ENCODE measurements around the gene DLG1.
A peak's percentile ranks its signal among the peaks of the same experiment; 100 is the strongest.
"Not testable (repeated sequence)": the region's sequence is repeated elsewhere in the genome, so short reads cannot be mapped to it uniquely, and the experiment has no call there.

DLG1 gene

DNA sequence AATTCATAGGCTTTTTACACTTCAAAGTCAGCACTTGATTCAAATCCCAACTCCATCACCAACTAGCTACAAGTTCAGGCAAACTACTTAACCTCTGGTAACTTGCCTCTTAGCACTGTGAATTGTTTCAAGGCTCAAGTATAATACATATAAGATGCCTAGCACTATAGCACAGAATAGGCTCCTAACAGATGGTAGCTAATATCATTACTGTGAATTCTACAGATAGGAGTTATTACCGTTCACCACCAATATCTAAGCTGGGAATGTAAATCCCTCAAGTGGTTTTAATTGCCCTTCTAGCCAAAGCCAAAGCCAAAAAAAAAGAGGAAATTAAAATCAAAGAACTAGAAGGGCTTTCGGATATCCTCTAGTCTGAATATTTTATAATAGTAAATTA lies 15.4 kb downstream of the DLG1 start:
- no peak for DNase-seq

DNA sequence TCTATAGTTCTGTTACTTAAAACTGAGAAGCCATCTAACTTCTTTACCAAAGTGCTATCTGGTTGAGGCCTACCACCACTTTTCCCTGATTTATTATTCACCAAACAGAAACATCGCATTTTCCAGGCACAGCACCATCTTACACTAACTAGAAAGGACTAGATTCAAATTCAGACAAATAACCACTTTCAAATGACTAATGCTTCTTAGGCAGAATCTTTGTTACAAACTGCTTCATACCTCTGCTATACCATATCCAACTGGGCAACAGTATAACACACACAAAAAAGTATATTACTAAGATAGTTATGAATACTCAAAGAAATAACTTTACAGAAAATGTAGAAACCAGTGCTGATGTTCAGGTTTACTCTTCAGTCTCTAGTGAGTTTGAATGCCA lies 16.6 kb downstream of the DLG1 start:
- no peak for DNase-seq

DNA sequence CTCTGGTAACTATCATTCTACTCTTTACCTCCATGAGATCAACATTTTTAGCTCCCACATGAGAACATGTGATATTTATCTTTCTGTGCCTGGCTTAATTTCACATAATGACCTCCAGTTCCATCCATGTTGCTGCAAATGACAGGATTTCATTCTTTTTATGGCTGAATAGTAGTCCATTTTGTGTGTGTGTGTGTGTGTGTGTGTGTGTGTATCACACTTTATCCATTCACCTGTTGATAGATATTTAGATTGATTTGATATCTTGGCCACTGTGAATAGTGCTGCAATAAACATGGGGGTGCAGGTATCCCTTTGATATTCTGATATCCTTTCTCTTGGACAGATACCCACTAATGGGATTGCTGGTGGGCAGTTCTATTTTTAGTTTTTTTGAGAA lies 18.3 kb downstream of the DLG1 start:
- no peak for DNase-seq

DNA sequence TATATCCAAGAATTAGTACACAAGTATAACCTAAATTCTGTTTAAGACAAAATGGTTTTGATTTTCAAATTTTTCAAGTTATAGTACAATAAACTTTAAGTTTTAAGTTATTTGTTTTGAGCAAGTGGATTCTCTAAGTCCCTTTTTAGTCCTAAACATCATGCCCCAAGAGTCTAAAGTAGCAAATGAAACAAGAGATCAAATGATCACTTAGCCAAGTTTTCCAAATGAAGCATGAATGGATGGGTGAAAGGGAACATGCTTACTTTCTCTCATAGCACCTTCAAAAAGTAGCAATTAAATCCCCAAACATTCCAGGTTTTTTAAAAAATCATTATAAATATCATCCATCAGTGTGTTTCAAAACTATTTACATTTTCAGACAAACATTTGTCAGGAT lies 19.5 kb downstream of the DLG1 start:
- no peak for DNase-seq

DNA sequence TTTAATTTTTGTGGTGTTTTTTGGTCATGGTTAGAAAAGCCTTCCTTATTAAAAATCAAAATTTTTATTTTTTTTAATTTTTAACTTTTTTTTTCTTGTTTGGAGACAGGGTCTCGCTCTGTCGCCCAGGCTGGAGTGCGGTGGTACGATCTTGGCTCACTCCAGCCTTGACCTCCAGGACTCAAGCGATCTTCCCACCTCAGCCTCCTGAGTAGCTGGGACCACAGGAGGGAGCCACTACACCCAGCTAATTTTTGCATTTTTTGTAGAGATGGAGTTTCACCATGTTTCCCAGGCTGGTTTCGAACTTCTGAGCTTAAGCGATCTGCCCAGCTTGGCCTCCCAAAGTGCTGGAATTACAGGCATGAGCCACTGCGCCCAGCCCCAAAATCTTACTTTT lies 21.6 kb downstream of the DLG1 start:
- DNase-seq = not testable (repeated sequence)

DNA sequence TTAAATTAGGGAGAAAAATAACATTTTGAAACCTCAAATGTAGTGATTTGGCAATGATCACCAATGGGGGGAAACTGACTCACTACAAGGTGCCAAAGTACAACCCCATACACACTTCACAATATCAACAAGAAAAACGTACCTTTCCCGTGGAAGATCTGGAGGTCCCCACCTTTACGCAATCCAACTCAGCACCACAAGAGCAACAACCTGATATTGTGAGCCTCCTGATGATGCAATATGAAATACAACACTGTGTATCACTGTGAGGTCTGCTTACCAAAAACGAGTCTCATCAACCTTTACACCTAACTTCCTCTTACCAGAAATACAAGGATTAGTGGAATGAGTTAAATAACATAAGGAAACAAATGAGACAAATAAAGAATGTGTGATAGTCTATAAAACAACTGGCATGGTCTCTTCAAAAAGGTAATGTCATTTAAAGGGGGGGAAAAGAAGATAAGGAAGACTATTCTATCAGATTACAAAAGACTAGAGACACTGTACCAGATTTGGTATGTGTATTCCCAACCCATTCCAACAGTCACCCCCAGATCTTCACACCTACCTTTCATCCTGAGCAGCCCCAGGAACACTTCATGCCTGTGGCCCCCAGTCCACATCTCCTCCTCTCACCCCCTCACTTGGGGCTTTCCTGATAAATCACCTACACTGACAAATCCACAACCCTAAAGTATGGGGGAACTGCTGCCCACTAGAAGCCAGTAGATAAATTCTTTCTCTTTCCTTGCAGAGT lies 27.7 kb downstream of the DLG1 start:
- no peak for DNase-seq

DNA sequence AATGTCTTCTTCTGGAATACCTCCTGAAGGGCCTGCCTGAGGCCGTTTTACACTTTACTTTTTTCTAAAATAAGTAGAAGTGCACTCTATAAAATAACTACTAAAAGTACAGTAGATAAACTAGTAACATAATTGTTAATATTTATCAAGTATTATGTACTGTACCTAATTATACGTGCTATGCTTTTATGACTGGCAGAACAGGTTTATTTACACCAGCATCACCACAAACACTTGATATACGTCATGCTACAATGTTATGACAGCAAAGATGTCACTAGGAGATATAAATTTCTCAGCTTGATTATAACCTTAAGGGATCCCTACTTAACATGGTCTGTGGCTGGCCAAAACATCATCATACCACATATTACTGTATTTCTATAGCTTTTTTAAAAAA lies 29.4 kb downstream of the DLG1 start:
- no peak for DNase-seq

DNA sequence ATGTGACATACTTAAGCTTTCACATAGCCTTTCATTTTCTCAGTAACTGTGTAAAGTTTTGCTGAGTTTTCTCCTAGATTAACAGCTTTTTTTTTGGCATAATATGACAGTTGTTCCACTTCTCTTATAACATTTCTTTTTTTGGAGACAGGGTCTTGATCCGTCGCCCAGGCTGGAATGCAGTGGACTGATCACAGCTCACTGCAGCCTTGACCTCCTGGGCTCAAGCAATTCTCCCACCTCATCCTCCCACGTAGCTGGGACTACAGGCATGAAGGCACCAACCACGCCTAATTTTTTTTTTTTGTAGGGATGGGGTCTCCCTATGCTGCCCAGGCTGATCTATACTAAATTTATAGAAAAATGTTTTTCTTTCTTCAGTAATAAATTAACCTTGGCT lies 30.1 kb downstream of the DLG1 start:
- DNase-seq = no peak

DNA sequence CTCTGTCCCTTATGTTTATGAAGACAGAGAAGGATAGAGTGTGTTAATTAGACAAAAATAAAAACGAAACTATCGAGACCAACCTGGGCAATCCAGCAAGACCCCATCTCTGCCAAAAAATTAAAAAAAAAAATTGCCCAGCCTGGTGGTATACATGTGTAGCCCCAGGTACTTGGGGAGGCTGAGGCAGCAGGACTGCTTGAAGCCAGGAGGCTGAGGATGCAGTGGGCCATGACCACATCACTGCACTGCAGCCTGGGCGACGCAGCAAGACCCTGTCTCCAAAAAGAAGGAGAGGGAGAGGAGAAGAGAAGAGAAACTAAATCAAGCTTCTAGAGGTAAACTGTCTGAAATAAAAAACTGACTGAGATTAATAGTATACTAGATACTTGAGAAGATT lies 32.1 kb downstream of the DLG1 start:
- DNase-seq = no peak

DNA sequence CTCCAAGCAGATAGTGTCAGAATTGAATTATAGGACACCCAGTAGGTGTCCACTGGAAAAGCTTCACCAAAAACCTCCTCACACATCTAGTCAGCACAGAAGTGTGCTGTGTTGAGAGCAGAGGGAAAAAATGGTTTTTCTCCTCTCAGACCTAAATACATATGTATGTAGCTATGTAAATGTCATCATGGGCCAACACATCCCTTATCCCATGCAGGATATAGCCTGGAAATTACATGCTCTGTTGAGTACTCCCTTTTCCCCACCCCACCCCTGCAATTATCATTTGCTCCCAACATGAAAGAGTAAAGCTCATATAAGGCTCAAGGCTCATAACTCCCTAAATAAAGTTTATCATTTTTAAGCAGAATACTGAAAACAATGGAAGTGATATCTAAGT lies 35.7 kb downstream of the DLG1 start:
- DNase-seq = no peak

DNA sequence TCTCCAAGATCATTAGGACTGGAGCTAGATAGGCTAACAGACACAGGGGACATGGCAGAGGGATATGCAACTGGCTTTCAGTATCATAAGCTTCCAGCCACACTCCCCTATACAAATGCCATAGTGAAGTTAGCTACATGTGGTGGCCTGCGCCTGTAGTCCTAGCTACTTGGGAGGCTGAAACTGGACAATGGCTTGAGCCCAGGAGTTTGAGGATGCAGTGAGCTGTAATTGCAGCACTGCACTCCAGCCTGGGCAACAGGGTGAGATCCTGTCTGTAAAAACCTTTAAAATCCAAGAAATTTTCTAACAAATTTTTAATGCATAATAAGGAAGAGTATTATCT lies 37.3 kb downstream of the DLG1 start:
- no peak for DNase-seq

DNA sequence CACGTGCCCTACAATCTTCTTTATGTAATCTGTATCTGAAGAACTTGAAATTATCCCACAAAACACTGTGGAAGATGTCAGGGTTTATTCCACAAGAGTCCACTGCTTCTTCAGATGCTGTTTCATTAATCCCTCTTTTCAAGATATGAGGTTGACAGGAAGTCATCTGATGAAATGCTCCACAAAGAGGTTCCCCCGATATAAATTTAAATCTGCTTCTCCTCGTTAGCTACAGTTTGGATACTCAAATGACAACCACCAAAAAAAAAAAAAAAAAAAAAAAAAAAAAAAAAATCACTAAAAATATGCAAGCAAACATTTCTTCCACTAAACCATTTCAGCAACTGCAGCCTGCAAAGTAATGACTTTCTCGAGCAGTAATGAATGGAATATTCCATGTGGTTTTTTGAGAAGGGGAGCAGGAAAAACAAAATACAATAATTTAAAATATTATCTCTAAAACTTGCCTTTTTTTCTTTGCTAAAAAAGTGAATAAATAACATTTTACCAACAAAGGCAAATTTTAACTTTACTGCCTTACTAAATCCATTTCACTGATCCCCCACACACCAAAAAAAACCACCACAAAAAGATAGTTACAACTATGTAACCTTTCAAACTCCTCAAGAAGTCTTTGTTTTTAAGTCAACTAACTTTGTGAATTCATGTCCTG lies 37.8 kb downstream of the DLG1 start:
- no peak for DNase-seq

DNA sequence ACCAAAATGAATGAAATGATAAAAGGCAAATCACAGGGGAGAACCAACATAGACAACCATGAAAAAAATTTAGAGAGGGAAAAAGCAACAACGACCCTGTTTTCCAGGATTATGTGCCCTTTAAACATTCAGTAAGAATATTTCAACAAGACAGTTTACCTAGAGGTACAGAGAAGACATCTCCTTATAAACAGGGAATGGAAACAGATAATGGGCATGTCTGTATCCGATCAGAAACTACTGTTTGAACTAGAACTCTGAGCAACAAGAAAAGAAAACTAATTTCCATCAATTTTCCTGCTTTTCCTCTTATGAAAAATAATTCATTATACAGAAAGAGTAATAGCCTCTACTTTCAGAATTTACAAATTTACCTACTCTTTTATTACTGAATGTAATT lies 39.3 kb downstream of the DLG1 start:
- DNase-seq = no peak

DNA sequence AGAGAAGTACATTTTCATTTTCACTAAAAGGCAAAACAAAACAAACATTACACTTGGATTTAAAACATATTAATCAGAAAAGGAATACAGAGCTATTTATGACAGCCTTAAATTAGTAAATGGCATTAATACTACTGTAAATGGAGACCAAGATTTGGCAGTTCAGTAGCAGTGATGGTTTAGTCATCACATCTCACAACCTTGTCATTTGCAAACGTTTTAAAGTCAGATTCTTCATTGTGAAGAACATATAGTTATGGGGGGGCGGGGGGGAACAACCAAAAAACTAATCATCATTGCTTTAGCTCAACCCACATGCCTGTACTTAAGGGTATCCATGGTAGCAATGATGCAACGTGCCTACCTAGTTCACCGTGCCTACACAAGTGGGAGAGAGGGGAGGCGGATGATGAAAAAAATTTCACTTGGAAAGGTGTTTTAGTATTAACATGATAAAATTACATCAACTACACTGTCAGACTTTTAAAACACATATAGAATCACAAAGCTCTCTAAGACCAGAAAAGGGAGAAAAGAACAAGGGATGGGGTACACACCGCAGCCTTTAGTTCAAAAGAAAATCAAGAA lies 40.1 kb downstream of the DLG1 start:
- DNase-seq = no peak

DNA sequence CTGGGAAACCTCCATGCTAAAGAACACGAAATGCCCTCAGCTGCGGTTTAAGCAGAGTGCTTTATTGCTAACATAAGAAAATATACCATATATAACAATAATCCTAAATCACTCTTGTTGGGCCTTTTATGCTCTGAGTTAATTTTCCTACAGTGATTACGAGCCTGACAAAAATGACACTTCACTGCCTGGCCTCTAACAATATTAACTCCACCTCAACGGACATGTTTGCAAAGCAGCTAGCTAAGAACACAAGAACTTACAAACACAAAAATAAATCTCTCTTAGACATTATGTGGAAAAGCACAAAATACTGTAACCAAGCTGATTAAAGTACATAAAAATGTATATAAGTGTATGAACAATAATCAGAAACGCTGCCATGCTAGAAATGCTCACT lies 40.7 kb downstream of the DLG1 start:
- no peak for DNase-seq

DNA sequence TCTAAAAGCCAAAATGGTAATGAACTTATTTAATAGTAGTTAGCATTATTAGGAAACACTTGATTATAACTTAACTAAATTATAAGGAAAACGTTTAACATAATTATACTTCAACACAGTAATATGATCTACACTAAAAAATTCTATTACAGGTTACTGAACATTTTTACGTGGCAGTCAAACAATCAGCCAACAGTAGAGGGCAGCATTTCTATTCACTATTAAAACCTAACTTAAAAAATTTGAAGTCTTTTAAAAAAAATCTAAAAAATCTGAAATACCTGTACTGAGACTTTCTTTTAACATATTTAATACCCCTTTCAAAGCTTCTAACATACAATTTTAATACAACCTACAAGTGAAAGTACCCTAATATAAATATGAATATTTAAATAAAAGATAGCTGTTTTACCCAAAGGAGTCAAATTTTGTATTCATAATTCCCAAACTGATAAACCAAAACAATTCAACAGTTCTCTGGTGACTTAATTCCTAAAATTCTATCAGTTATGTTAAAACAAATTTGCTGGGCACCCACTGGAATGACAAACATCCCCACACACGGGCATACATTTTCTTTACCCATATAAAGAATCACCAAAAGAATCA lies 41.5 kb downstream of the DLG1 start:
- peak; percentile 12 for DNase-seq

DNA sequence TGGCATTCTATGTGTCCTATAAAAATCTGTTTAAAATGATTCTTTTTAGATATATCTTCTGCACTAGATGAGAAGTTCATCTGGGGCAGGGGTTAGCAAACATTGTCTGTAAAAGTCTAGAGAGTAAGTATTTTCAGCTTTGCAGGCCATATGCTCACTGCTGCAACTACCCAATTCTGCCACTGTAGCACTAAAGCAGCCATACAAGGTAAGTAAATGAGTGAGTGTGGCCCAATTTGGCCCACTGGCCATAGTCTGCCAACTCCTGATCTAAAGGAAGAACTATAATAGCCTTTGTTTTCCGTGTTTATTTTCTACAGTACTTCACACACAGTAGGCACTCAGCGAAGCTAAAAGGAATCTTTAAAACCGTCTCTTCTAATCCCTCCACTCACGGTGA lies 42.3 kb downstream of the DLG1 start:
- DNase-seq = no peak

DNA sequence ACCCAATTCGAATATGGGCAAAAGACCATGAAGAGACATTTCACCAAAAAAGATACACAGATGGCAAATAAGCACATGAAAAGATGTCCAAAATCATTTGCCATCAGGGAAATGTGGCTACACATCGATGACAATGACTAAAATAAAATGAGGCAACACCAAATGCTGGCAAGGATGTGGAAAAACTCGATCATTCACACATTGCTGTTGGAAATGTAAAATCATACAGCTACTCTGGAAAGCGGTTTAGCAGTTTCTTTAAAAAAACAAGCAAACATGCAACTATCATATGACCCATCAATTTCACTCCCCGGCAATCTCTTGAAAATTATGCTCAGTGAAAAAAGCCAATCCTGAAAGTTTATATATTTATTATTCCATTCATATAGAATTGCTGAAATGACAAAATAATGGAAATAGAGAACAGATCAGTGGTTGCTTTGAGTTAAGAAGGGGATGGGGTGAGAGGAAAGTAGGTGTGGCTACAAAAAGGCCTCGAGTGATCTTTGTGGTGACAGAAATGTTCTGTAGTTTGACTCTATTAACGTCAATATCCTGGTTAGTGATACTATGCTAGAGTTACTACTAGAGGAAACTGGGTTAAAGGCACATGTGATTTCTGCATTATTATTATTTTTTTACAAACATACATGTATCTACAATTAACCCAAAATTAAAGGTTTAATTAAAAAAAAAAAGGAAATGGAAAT lies 45.0 kb downstream of the DLG1 start:
- no peak for DNase-seq

DNA sequence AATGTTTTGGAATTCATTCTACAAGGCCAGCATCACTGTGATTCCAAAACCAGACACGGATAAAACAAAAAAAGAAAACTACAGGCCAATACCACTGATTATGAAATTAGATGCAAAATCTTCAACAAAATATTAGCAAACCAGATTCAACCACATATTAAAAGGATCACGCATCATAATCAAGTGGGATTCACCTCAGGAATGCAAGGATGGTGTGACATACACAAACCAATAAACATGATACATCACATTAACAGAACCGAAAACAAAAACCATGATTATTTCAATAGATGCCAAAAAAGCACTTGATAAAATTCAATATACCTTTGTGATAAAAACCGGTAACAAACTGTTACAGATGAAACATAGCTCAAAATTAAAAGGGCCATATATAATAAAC lies 48.9 kb downstream of the DLG1 start:
- no peak for DNase-seq

DNA sequence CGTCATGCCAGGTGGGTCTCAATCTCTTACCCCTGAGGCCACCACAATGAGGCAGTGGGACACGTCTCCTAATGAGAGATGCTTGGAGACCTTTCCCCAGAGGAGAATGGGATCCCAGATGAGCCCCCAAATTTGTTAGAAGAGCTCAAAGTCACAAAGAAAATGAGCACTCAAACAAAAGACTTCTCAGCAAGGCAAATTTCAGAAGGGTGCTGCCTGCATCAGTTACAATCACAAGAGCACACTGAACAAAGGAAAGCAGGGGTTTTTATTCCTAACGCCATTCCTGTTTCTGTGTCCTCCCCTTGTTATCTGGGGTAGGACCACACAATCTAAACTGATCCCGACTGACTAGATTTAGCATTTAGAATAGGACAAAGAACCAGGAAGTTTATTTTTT lies 50.1 kb downstream of the DLG1 start:
- no peak for DNase-seq

DNA sequence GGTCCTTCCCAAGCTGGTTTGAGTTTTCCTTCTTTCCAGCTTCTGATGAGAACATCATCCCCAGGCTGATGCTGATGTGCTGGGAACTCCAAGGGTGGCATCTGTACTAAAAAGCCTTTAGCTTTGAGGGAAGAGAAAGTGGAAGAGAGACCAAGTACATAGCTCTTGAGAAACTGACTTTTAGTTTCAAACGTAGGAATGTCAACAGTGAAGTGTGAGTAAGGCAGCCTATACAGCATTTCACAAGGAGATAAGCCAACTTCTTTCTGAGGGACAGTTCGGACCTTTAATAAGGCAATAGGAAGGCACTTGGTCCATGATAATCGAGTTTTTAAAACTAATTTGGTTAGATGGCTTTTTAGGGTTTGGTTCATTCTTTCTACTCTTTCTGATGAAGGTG lies 53.7 kb downstream of the DLG1 start:
- no peak for DNase-seq

DNA sequence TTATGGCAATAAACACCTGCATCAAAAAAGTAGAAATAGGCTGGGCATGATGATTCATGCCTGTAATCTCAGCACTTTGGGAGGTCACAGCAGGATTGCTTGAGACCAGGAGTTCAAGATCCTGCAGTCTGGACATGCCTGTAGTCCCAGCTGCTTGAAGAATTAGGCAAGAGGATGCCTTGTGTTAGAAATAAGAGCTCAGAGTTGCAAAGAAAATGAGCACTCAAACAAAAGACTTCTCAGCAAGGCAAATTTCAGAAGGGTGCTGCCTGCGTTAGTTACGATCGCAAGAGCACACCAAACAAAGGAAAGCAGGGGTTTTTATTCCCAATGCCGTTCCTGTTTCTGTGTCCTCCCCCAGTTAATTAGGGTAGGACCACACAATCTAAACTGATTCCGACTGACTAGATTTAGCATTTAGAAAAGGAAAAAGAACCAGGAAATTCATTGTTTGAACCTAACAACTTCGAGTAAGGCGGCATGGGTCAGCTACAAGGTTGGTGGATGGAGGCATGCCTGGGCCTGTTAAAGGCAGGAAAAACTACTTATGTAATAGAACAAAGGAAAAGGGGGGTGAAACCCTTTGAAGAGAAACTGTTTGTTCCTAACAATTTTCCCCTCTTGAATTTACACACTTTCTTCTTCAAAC lies 55.5 kb downstream of the DLG1 start:
- no peak for DNase-seq

DNA sequence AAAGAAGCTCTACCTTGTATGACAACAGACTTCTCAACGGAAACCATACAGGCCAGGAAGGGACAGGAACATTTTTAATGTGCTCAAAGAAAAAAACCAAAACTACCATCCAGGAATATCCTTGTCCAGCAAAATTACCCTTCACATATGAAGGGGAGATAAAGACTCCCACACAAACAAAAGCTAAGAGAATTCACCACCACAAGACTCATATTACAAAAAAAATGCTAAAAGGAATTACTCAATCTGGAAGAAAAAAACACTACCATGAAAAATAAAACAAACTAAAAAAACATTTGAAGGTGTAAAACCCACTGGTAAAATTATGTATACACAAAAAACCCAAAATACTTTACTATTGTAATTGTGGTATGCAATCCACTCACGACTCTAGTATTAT lies 57.2 kb downstream of the DLG1 start:
- no peak for DNase-seq

All from NCI-H526 treated with DMSO at 0.1 percent for 48 hours (cell line).